ENCODE data around the gene NAALADL2. TPM values are rescaled to one million over a fixed set of nuclear protein-coding genes. Genes with fewer than 3 reads are reported as not detected.

NAALADL2 gene
- total RNA-seq, 2 experiments from 2014 or later: 0.30 to 1.2 TPM

DNA sequence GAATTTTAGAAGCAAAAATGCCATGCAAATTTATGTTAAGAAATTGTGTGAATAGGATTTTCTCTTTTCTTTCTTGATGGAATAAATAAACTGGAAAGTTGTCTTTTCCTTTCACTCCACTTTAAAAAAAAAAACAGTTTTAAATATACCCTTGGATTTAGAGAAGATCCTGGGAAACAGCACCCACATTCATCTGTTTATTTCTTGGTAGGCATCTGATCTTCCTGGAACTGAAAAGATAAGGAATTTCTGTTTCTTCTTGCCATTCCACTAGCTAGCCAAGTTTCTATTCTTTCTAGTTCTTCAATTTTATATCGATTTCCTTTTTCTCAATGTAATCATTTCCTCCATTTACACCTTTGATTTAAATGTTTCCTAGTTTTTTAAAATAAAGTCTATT is 420.8 kb downstream of the NAALADL2 start:
- intact Hi-C loops (cut with DNase I, micrococcal nuclease): no loop called here
- Mint-ChIP-seq H3K27me3 (no peaks in the 10 kb centered on the region), H3K9me3 (peaks cover 3% of the 10 kb centered on the region), H3K36me3 (ENCODE audit: low read depth) (no peaks in the 10 kb centered on the region), H3K4me3 (no peak overlapping the region), H3K27ac (no peak overlapping the region), H3K4me1 (ENCODE audit: low read depth) (no peaks in the 10 kb centered on the region)
- Histone ChIP-seq H3K4me3 (ENCODE audit: low read length) (no peak overlapping the region), H3K27ac (ENCODE audit: low read depth in 1 of 2, low read length in 2 of 2) (no peak overlapping the region), H3K36me3 (ENCODE audit: insufficient read depth, low read length) (no peaks in the 10 kb centered on the region), H3K9me3 (ENCODE audit: control insufficient read depth in 1 of 2, insufficient read depth in 1 of 2, low read length in 2 of 2) (no peaks in the 10 kb centered on the region), H3K27me3 (ENCODE audit: control insufficient read depth in 1 of 2, insufficient read depth in 2 of 2, low read length in 2 of 2) (no peaks in the 10 kb centered on the region), H3K4me1 (ENCODE audit: insufficient read depth, low read length) (no peaks in the 10 kb centered on the region)
- no peak for DNase-seq
- CTCF ChIA-PET: no interaction called here
- TF ChIP-seq, protein P1, sequence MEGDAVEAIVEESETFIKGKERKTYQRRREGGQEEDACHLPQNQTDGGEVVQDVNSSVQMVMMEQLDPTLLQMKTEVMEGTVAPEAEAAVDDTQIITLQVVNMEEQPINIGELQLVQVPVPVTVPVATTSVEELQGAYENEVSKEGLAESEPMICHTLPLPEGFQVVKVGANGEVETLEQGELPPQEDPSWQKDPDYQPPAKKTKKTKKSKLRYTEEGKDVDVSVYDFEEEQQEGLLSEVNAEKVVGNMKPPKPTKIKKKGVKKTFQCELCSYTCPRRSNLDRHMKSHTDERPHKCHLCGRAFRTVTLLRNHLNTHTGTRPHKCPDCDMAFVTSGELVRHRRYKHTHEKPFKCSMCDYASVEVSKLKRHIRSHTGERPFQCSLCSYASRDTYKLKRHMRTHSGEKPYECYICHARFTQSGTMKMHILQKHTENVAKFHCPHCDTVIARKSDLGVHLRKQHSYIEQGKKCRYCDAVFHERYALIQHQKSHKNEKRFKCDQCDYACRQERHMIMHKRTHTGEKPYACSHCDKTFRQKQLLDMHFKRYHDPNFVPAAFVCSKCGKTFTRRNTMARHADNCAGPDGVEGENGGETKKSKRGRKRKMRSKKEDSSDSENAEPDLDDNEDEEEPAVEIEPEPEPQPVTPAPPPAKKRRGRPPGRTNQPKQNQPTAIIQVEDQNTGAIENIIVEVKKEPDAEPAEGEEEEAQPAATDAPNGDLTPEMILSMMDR (IDR thresholded peaks at IDR 0.05): no peak
- ATAC-seq (ENCODE audit: poor library complexity): no peak
- POLR2A ChIA-PET: no interaction called here

GRCh38 chr3:175287361-175287963 is 428.3 kb downstream of the NAALADL2 start:
- CTCF ChIA-PET: no interaction called here

DNA sequence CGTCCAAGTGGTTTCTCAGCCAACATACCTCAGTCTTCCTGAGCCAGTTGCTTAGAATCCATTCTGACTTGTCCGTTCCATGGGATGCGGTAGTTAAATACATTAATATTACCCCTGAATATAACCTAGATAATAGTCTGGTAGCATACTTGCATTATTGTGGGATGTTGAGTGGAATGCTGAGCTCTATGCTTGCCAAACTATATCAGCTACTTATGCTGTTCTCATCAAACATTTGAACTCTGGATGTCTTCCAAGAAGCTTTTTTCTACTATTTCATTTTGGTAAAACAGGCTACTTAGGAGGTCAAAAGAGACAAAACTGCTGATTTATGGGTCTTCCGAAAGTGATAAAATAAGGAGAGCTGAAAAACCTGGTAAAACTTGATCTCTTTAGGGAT is 429.5 kb downstream of the NAALADL2 start:
- no peak overlapping the region for H3K4me3 ChIP-seq (ENCODE audit: low read length)
- H3K36me3 Mint-ChIP-seq (ENCODE audit: low read depth): no peaks in the 10 kb centered on the region
- H3K9me3 Mint-ChIP-seq: no peaks in the 10 kb centered on the region
- H3K4me1 ChIP-seq (ENCODE audit: insufficient read depth, low read length): no peaks in the 10 kb centered on the region
- ChIA-PET POLR2A (no interaction called here), CTCF (no interaction called here)
- H3K27ac ChIP-seq (ENCODE audit: low read depth in 1 of 2, low read length in 2 of 2): no peak overlapping the region
- DNase-seq: no peak
- no peaks in the 10 kb centered on the region for H3K36me3 ChIP-seq (ENCODE audit: insufficient read depth, low read length)
- ATAC-seq (ENCODE audit: poor library complexity): no peak
- intact Hi-C loops (cut with DNase I, micrococcal nuclease): no loop called here
- no peak overlapping the region for H3K27ac Mint-ChIP-seq
- H3K4me3 Mint-ChIP-seq: no peak overlapping the region
- no peaks in the 10 kb centered on the region for H3K27me3 Mint-ChIP-seq
- H3K27me3 ChIP-seq (ENCODE audit: control insufficient read depth in 1 of 2, insufficient read depth in 2 of 2, low read length in 2 of 2): no peaks in the 10 kb centered on the region
- H3K4me1 Mint-ChIP-seq (ENCODE audit: low read depth): no peaks in the 10 kb centered on the region
- no peaks in the 10 kb centered on the region for H3K9me3 ChIP-seq (ENCODE audit: control insufficient read depth in 1 of 2, insufficient read depth in 1 of 2, low read length in 2 of 2)
- TF ChIP-seq, protein P1 (IDR thresholded peaks at IDR 0.05): no peak

More at GRCh38 chr3:175287361-175287963, 428.3 kb downstream of the NAALADL2 start:
- TF ChIP-seq, protein P1 (IDR thresholded peaks at IDR 0.05): no peak
- Mint-ChIP-seq H3K4me3 (no peak overlapping the region), H3K36me3 (ENCODE audit: low read depth) (no peaks in the 10 kb centered on the region), H3K27ac (no peak overlapping the region), H3K9me3 (no peaks in the 10 kb centered on the region), H3K4me1 (ENCODE audit: low read depth) (no peaks in the 10 kb centered on the region), H3K27me3 (no peaks in the 10 kb centered on the region)
- DNase-seq (no peak), ATAC-seq (ENCODE audit: poor library complexity) (no peak)
- Histone ChIP-seq H3K4me3 (ENCODE audit: low read length) (no peak overlapping the region), H3K36me3 (ENCODE audit: insufficient read depth, low read length) (no peaks in the 10 kb centered on the region), H3K27ac (ENCODE audit: low read depth in 1 of 2, low read length in 2 of 2) (no peak overlapping the region), H3K9me3 (ENCODE audit: control insufficient read depth in 1 of 2, insufficient read depth in 1 of 2, low read length in 2 of 2) (no peaks in the 10 kb centered on the region), H3K4me1 (ENCODE audit: insufficient read depth, low read length) (no peaks in the 10 kb centered on the region), H3K27me3 (ENCODE audit: control insufficient read depth in 1 of 2, insufficient read depth in 2 of 2, low read length in 2 of 2) (no peaks in the 10 kb centered on the region)
- POLR2A ChIA-PET: no interaction called here
- intact Hi-C loops (cut with DNase I, micrococcal nuclease): no loop called here

Measured in CD4-positive, alpha-beta T cell (primary cell).